Keratinocyte (primary cell): ENCODE measurements around the gene THRB. TPM values are rescaled to one million over a fixed set of nuclear protein-coding genes. Genes with fewer than 3 reads are reported as not detected.
A peak's percentile ranks its signal among the peaks of the same experiment; 100 is the strongest.

Experiments used
- DNase-seq: peaks from one replicate; pipeline ENCODE4 v3.0.0-alpha.2; 2011; ENCODE audit warnings: low read depth, missing footprints, low spot score
- FAIRE-seq: peaks from 2 replicates; lab custom pipeline; 2011; peaks lifted over from hg19 to GRCh38; lab: Jason Lieb, UNC
- H2AFZ ChIP-seq: 2 replicates; pipeline ENCODE4 v1.6.0; 2012; ENCODE audit warnings: low read length, control low read depth, inconsistent platforms; ENCODE audit not compliant: control insufficient read depth
- H3K27ac ChIP-seq: 2 replicates; pipeline ENCODE4 v1.5.1; 2011; ENCODE audit warnings: low read length; ENCODE audit not compliant: control insufficient read depth, insufficient read depth
- H3K27me3 ChIP-seq: 3 replicates; pipeline ENCODE4 v1.6.0; 2011; ENCODE audit warnings: low read length; ENCODE audit not compliant: control insufficient read depth, insufficient read depth; ENCODE audit errors: extremely low read depth
- H3K36me3 ChIP-seq, 2 experiments: 2 replicates in 1 of 2; 3 replicates in 1 of 2; pipeline ENCODE4 v1.5.1; 2011; ENCODE audit warnings: low read length in 2 of 2, mild to moderate bottlenecking in 1 of 2; ENCODE audit not compliant: control insufficient read depth in 2 of 2, insufficient read depth in 2 of 2; ENCODE audit errors: extremely low read depth in 1 of 2
- H3K4me1 ChIP-seq: 3 replicates; pipeline ENCODE4 v1.5.1; 2011; ENCODE audit warnings: low read length; ENCODE audit not compliant: control insufficient read depth, insufficient read depth; ENCODE audit errors: extremely low read depth
- H3K4me2 ChIP-seq: 3 replicates; pipeline ENCODE4 v1.6.0; 2011; ENCODE audit warnings: low read depth, low read length; ENCODE audit not compliant: control insufficient read depth, insufficient read depth; ENCODE audit errors: extremely low read depth
- H3K4me3 ChIP-seq, 3 experiments: fragments of 200-600 bp in 1 of 3; sonication (generic) in 1 of 3; 2 replicates in 2 of 3; 3 replicates in 1 of 3; pipeline ENCODE4 v1.5.1; 2011 to 2016; ENCODE audit warnings: low read length in 3 of 3, mild to moderate bottlenecking in 3 of 3, control low read depth in 2 of 3, inconsistent platforms in 1 of 3, low read depth in 1 of 3, mixed read lengths in 1 of 3, mixed run types in 1 of 3, moderate library complexity in 1 of 3; ENCODE audit not compliant: control insufficient read depth in 2 of 3, insufficient read depth in 2 of 3; ENCODE audit errors: extremely low read depth in 1 of 3
- H3K79me2 ChIP-seq: 2 replicates; pipeline ENCODE4 v1.6.0; 2012; ENCODE audit warnings: low read length; ENCODE audit not compliant: control insufficient read depth, insufficient read depth
- H3K9ac ChIP-seq: 3 replicates; pipeline ENCODE4 v1.6.0; 2011; ENCODE audit warnings: low read length; ENCODE audit not compliant: control insufficient read depth, insufficient read depth; ENCODE audit errors: extremely low read depth
- H3K9me1 ChIP-seq: 3 replicates; pipeline ENCODE4 v1.6.0; 2011; ENCODE audit warnings: low read length; ENCODE audit not compliant: control insufficient read depth, insufficient read depth; ENCODE audit errors: extremely low read depth
- H3K9me3 ChIP-seq: 2 replicates; pipeline ENCODE4 v1.5.1; 2012; ENCODE audit warnings: low read depth, low read length; ENCODE audit not compliant: control insufficient read depth
- H4K20me1 ChIP-seq: 3 replicates; pipeline ENCODE4 v1.6.0; 2011; ENCODE audit warnings: low read length; ENCODE audit not compliant: control insufficient read depth, insufficient read depth; ENCODE audit errors: extremely low read depth
- EZH2 ChIP-seq: IDR thresholded peaks from one replicate; pipeline ENCODE4 v1.6.1; 2012; ENCODE audit warnings: inconsistent platforms, mild to moderate bottlenecking, low read length, moderate library complexity
- dilution Hi-C: fragments of 300-500 bp; cut with MboI; formaldehyde crosslinking; loops from one replicate; pipeline ENCODE4 v1.7.0; 2020; ENCODE audit warnings: low sequenced_read_pairs; ENCODE audit not compliant: extremely low pct_ligation_motif_present
- polyA plus RNA-seq, 5 experiments: library from polyadenylated mRNA; depleted of rRNA in 3 of 5; stranded (reverse) in 3 of 5; stranded (forward) in 1 of 5; unstranded in 1 of 5; fragments of >200 nt; gene quantifications; 1 replicate in 1 of 5; 2 replicates in 3 of 5; 3 replicates in 1 of 5; pipeline versions ENCODE4 v1.2.1 to v1.2.3, GENCODE V29; 2011 to 2012; ENCODE audit warnings: missing spikeins in 2 of 5, low read depth in 1 of 5, low replicate concordance in 1 of 5
- TF ChIP-seq, protein P1 (sequence below), 3 experiments: IDR thresholded peaks in 1 of 3; conservative IDR thresholded peaks in 1 of 3; optimal IDR thresholded peaks in 1 of 3; 2 replicates in 2 of 3; 3 replicates in 1 of 3; pipeline versions ENCODE3 to v1.5.1; 2011; ENCODE audit warnings: low read length in 3 of 3, mild to moderate bottlenecking in 3 of 3, moderate library complexity in 2 of 3, control low read depth in 1 of 3, inconsistent platforms in 1 of 3; ENCODE audit not compliant: insufficient read depth in 2 of 3; ENCODE audit errors: extremely low read depth in 1 of 3

Gene THRB
- polyA plus RNA-seq, 1 donor (not counting 4 experiments of a cell fraction or from before 2014, with no cell fraction given) = 2.6 TPM

- dilution Hi-C loops = no loop called here
- no peak overlapping the region for H3K27ac ChIP-seq
- FAIRE-seq = no peak
Measured at GRCh38 chr3:24072193-24072592, 422.5 kb downstream of the THRB start.

GRCh38 chr3:24069045-24069444 is 425.6 kb downstream of the THRB start:
- Histone ChIP-seq H3K4me1 (no peaks in the 10 kb centered on the region), H3K9ac (no peak overlapping the region), H3K4me2 (no peak overlapping the region), H3K27ac (no peak overlapping the region), H2AFZ (no peak overlapping the region), H3K4me3 (no peak overlapping the region), H3K36me3 (no peaks in the 10 kb centered on the region), H4K20me1 (no peaks in the 10 kb centered on the region), H3K9me1 (no peaks in the 10 kb centered on the region), H3K27me3 (no peaks in the 10 kb centered on the region), H3K9me3 (no peaks in the 10 kb centered on the region), H3K79me2 (no peaks in the 10 kb centered on the region)
- FAIRE-seq = no peak
- TF ChIP-seq, protein P1, sequence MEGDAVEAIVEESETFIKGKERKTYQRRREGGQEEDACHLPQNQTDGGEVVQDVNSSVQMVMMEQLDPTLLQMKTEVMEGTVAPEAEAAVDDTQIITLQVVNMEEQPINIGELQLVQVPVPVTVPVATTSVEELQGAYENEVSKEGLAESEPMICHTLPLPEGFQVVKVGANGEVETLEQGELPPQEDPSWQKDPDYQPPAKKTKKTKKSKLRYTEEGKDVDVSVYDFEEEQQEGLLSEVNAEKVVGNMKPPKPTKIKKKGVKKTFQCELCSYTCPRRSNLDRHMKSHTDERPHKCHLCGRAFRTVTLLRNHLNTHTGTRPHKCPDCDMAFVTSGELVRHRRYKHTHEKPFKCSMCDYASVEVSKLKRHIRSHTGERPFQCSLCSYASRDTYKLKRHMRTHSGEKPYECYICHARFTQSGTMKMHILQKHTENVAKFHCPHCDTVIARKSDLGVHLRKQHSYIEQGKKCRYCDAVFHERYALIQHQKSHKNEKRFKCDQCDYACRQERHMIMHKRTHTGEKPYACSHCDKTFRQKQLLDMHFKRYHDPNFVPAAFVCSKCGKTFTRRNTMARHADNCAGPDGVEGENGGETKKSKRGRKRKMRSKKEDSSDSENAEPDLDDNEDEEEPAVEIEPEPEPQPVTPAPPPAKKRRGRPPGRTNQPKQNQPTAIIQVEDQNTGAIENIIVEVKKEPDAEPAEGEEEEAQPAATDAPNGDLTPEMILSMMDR (optimal IDR thresholded peaks at IDR 0.05 in 1 of 3, IDR thresholded peaks at IDR 0.05 in 1 of 3, conservative IDR thresholded peaks at IDR 0.05 in 1 of 3; ENCODE audit: extremely low read depth in 1 of 3, insufficient read depth in 2 of 3, low read length in 3 of 3) = peak in 2 of 3 experiments; percentile 7
- no peak for TF ChIP-seq EZH2
- no peak for DNase-seq
- dilution Hi-C loops = no loop called here

More at GRCh38 chr3:24072193-24072592, 422.5 kb downstream of the THRB start:
- Histone ChIP-seq H3K36me3 (no peaks in the 10 kb centered on the region), H3K4me3 (no peak overlapping the region), H3K27me3 (no peaks in the 10 kb centered on the region), H3K9ac (no peak overlapping the region), H3K79me2 (no peaks in the 10 kb centered on the region), H3K9me3 (no peaks in the 10 kb centered on the region), H3K4me1 (no peaks in the 10 kb centered on the region), H4K20me1 (no peaks in the 10 kb centered on the region), H3K4me2 (no peak overlapping the region), H2AFZ (no peak overlapping the region), H3K9me1 (no peaks in the 10 kb centered on the region)
- TF ChIP-seq, protein P1 (optimal IDR thresholded peaks at IDR 0.05 in 1 of 3, IDR thresholded peaks at IDR 0.05 in 1 of 3, conservative IDR thresholded peaks at IDR 0.05 in 1 of 3; ENCODE audit: extremely low read depth in 1 of 3, insufficient read depth in 2 of 3, low read length in 3 of 3) = no peak
- TF ChIP-seq EZH2 = no peak
- no peak for DNase-seq
